ENCODE results near the gene IL18BP. TPM values are rescaled to one million over a fixed set of nuclear protein-coding genes. Genes with fewer than 3 reads are reported as not detected.

Gene IL18BP
- total RNA-seq, 1 donor from 2014 or later = 20.9 TPM

DNA sequence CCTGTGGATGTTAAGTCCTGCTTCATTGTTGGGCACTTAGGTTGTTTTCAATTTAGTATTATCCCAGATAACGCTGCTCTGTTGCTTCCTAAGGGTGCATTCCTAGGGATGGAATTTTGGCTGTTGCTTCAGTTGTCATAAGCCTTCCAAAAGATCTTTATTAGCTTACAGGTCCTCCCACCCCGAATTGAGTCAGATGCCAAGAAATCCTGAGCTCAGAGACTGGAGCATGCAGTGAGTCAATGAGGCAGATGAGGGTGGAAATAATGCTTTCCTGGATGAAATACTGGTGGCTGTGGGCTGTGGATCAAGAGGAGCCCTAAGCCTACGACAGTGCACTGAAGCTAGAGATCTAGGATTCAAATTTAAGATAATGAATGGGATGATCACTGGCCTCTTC lies 10.7 kb upstream of the IL18BP start:
- no peaks in the 10 kb centered on the region for H3K27me3 Mint-ChIP-seq (ENCODE audit: low read depth)
- H3K27ac Mint-ChIP-seq = no peak overlapping the region
- peaks cover 1% of the 10 kb centered on the region for H3K9me3 Mint-ChIP-seq
- H3K4me1 Mint-ChIP-seq = no peaks in the 10 kb centered on the region
- DNase-seq (ENCODE audit: low spot score in 2 of 2, unreplicated experiment in 2 of 2) = no peak
- H3K36me3 Mint-ChIP-seq = peaks cover 18% of the 10 kb centered on the region
- TF ChIP-seq CTCF (IDR thresholded peaks at IDR 0.05; ENCODE audit: unreplicated experiment) = no peak
- no peak overlapping the region for H3K4me3 Mint-ChIP-seq

DNA sequence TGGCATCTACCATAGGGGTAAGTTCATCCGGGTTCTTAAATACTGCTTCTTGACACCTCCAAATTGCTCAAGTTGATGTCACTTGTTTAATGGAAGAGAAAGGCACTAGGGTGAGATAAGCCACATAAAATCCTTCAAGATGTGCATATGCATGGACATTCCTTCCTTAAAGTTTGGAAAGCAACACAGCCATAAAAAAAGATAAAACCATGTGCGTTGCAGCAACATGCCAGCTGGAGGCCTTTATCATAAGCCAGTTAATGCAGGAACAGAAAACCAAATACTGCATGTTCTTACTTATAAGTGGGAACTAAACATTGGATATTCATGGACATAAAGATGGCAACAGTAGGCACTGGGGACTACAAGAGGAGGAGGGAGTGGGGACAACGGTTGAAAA lies 8.0 kb upstream of the IL18BP start:
- Mint-ChIP-seq H3K4me1 (no peaks in the 10 kb centered on the region), H3K9me3 (peaks cover 5% of the 10 kb centered on the region), H3K36me3 (peaks cover 19% of the 10 kb centered on the region), H3K27ac (no peak overlapping the region), H3K27me3 (ENCODE audit: low read depth) (no peaks in the 10 kb centered on the region), H3K4me3 (no peak overlapping the region)
- TF ChIP-seq CTCF (IDR thresholded peaks at IDR 0.05; ENCODE audit: unreplicated experiment) = no peak
- DNase-seq (ENCODE audit: low spot score in 2 of 2, unreplicated experiment in 2 of 2) = no peak

DNA sequence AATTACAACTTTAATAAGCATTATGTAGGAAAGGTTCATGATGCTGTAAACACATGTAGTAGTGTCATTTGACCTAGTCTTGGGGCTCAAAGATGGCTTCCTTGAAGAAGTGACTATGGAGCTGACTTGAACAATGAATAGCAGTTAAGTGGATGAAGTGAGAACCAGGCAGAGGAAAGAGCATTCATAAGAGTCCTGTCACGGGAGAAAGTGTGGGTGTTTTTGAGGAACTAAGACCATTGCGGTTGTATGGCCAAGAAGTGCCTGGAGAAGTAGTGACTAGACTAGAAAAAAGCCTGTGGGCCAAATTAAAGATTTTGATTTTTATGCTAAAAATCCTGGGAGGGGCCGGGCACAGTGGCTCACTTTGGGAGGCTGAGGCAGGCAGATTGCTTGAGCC lies 7.2 kb upstream of the IL18BP start:
- Mint-ChIP-seq H3K4me3 (no peak overlapping the region), H3K4me1 (no peaks in the 10 kb centered on the region), H3K36me3 (peaks cover 16% of the 10 kb centered on the region), H3K27me3 (ENCODE audit: low read depth) (no peaks in the 10 kb centered on the region), H3K27ac (no peak overlapping the region), H3K9me3 (peaks cover 5% of the 10 kb centered on the region)
- TF ChIP-seq CTCF (IDR thresholded peaks at IDR 0.05; ENCODE audit: unreplicated experiment) = no peak
- no peak for DNase-seq (ENCODE audit: low spot score in 2 of 2, unreplicated experiment in 2 of 2)

DNA sequence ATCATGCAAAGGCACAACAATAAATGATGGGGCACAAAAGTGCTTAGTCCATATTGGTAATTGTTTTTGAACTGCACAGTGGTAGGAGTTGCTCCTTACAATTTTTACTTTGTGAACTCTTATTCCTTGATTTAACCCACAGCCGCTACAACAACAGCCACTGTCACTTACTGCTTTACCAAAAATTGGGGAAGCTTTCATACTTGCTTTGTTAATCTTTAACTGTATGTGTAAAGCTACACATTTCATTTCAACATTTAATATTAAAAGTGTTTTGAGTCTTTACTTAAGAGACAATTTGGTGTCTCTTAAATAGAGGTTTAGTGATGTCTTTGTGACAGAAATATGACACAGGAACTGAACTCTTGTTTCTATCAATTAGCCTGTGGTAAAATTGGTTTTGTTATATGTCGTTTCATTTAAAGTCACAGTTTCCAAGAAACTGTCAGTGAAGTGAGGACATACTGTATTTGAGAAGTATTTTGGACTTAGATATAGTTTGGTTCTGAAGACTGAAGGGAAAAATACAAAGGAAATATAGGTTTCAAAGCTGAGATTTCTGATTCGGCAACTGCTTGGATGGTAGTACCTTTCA lies 6.5 kb upstream of the IL18BP start:
- Mint-ChIP-seq H3K36me3 (peaks cover 18% of the 10 kb centered on the region), H3K4me3 (no peak overlapping the region)

DNA sequence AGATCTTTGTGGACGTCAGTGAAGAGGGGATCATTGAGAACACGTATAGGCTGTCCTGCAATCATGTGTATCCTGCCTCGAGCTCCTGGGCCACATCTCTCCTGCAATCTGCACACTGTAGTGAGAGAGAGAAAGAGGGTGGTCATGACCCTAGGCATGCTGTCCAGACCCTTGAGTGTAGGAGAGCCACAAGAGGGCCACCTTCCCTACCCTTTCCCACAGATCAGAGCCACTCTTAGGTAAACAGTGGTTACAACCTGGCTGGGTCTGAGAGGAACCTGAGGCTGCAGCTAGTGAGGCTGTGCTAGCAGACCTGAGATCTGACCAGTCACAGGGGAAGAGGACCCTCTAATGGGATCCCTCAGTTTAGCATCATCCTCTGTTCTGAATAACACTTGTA lies 3.9 kb upstream of the IL18BP start:
- no peak overlapping the region for H3K4me3 Mint-ChIP-seq
- H3K36me3 Mint-ChIP-seq = peaks cover 18% of the 10 kb centered on the region
- peaks cover 5% of the 10 kb centered on the region for H3K9me3 Mint-ChIP-seq
- TF ChIP-seq CTCF (IDR thresholded peaks at IDR 0.05; ENCODE audit: unreplicated experiment) = no peak
- H3K27ac Mint-ChIP-seq = no peak overlapping the region
- peaks cover 5% of the 10 kb centered on the region for H3K4me1 Mint-ChIP-seq
- DNase-seq (ENCODE audit: low spot score in 2 of 2, unreplicated experiment in 2 of 2) = no peak
- H3K27me3 Mint-ChIP-seq (ENCODE audit: low read depth) = no peaks in the 10 kb centered on the region

More for the DNA sequence above, 6.5 kb upstream of the IL18BP start:
- H3K27ac Mint-ChIP-seq = no peak overlapping the region
- no peak for TF ChIP-seq CTCF (IDR thresholded peaks at IDR 0.05; ENCODE audit: unreplicated experiment)
- no peak for DNase-seq (ENCODE audit: low spot score in 2 of 2, unreplicated experiment in 2 of 2)
- H3K9me3 Mint-ChIP-seq = peaks cover 5% of the 10 kb centered on the region
- H3K4me1 Mint-ChIP-seq = no peaks in the 10 kb centered on the region
- H3K27me3 Mint-ChIP-seq (ENCODE audit: low read depth) = no peaks in the 10 kb centered on the region

All from mesothelial cell of epicardium (in vitro differentiated cells).